H1 (cell line): ENCODE measurements around the gene TRAF3. TPM values are rescaled to one million over a fixed set of nuclear protein-coding genes. Genes with fewer than 3 reads are reported as not detected.

ENCODE experiments used
- CTCF ChIA-PET: fragments of 300-600 bp; sonication (Branson Sonifier 250); formaldehyde crosslinking; loops from one replicate; lab custom pipeline; 2021; ENCODE audit not compliant: partially characterized antibody; lab: Charles Lee
- POLR2A ChIA-PET: fragments of 300-600 bp; sonication (Branson Sonifier 250); formaldehyde crosslinking; loops from one replicate; lab custom pipeline; 2021; ENCODE audit warnings: inconsistent platforms; ENCODE audit not compliant: partially characterized antibody; lab: Charles Lee
- DNase-seq, 2 experiments: peaks; one replicate each; pipeline versions ENCODE4 v3.0.0 to v3.0.0-alpha.2; 2010 to 2022; ENCODE audit warnings: low spot score in 2 of 2, low read depth in 1 of 2, mixed read lengths in 1 of 2
- FAIRE-seq: peaks from 2 replicates; lab custom pipeline; 2011; peaks lifted over from hg19 to GRCh38; lab: Jason Lieb, UNC
- H2AFZ ChIP-seq: 2 replicates; pipeline ENCODE4 v1.8.1; 2012; ENCODE audit warnings: low read length, inconsistent platforms
- H2AK5ac ChIP-seq: 2 replicates; pipeline ENCODE4 v1.6.1; 2013; ENCODE audit warnings: low read depth, low read length
- H2BK120ac ChIP-seq: replicated peaks from 2 replicates; pipeline ENCODE3; 2013; ENCODE audit warnings: low read depth, low read length, inconsistent platforms
- H2BK12ac ChIP-seq: 2 replicates; pipeline ENCODE4 v1.6.1; 2013; ENCODE audit warnings: low read depth, low read length
- H2BK15ac ChIP-seq: 2 replicates; pipeline ENCODE4 v1.6.1; 2013; ENCODE audit warnings: low read length
- H2BK20ac ChIP-seq: 2 replicates; pipeline ENCODE4 v1.6.1; 2013; ENCODE audit warnings: low read length
- H2BK5ac ChIP-seq: 2 replicates; pipeline ENCODE4 v1.6.1; 2013; ENCODE audit warnings: low read depth, low read length
- H3K14ac ChIP-seq: 2 replicates; pipeline ENCODE4 v1.6.1; 2013; ENCODE audit warnings: inconsistent platforms; ENCODE audit not compliant: insufficient read length
- H3K18ac ChIP-seq: 2 replicates; pipeline ENCODE4 v1.6.1; 2013; ENCODE audit warnings: low read length; ENCODE audit errors: extremely low read depth
- H3K23ac ChIP-seq: 2 replicates; pipeline ENCODE4 v1.6.1; 2013; ENCODE audit warnings: inconsistent platforms; ENCODE audit not compliant: insufficient read length
- H3K23me2 ChIP-seq: 2 replicates; pipeline ENCODE4 v1.6.1; 2013; ENCODE audit warnings: low read depth, low read length
- H3K27ac ChIP-seq: 2 replicates; pipeline ENCODE4 v1.6.1; 2011; ENCODE audit warnings: low read depth, low read length, inconsistent platforms
- H3K27me3 ChIP-seq, 4 experiments: replicated peaks in 1 of 4; 1 replicate in 1 of 4; 2 replicates in 3 of 4; pipeline versions ENCODE4 v1.6.1 to v1.8.1; 2011 to 2013; ENCODE audit warnings: low read length in 3 of 4, mild to moderate bottlenecking in 3 of 4, inconsistent platforms in 2 of 4, mixed read lengths in 2 of 4, moderate library complexity in 1 of 4; ENCODE audit not compliant: control insufficient read depth in 3 of 4, insufficient read depth in 3 of 4; ENCODE audit errors: extremely low read depth in 1 of 4
- H3K36me3 ChIP-seq, 4 experiments: 2 replicates each; pipeline versions ENCODE4 v1.6.1 to v1.8.1; 2011 to 2013; ENCODE audit warnings: mild to moderate bottlenecking in 4 of 4, low read length in 3 of 4, moderate library complexity in 2 of 4, control low read depth in 1 of 4, inconsistent platforms in 1 of 4; ENCODE audit not compliant: insufficient read depth in 4 of 4, control insufficient read depth in 2 of 4
- H3K4ac ChIP-seq: replicated peaks from 2 replicates; pipeline ENCODE3; 2013; ENCODE audit warnings: low read length, low read depth, mixed read lengths, inconsistent platforms; ENCODE audit not compliant: insufficient read length
- H3K4me1 ChIP-seq, 4 experiments: replicated peaks in 1 of 4; 1 replicate in 1 of 4; 2 replicates in 3 of 4; pipeline versions ENCODE4 v1.6.1 to v1.8.1; 2011 to 2013; ENCODE audit warnings: low read length in 3 of 4, inconsistent platforms in 2 of 4, mixed read lengths in 1 of 4; ENCODE audit not compliant: insufficient read depth in 4 of 4, control insufficient read depth in 3 of 4
- H3K4me2 ChIP-seq, 2 experiments: 2 replicates each; pipeline versions ENCODE4 v1.6.1 to v1.8.1; 2011 to 2013; ENCODE audit warnings: low read depth in 2 of 2, low read length in 2 of 2, control low read depth in 1 of 2, inconsistent platforms in 1 of 2, mild to moderate bottlenecking in 1 of 2; ENCODE audit not compliant: insufficient read depth in 1 of 2
- H3K4me3 ChIP-seq, 4 experiments: fragments of 200-600, 300-600 bp in 1 of 4; sonication (generic), shearing (Covaris generic), sonication (Bioruptor Twin) in 1 of 4; 2 replicates each; pipeline versions ENCODE4 v1.5.1 to v1.8.1; 2011 to 2016; ENCODE audit warnings: low read length in 4 of 4, low read depth in 3 of 4, control low read depth in 2 of 4, inconsistent platforms in 2 of 4, mild to moderate bottlenecking in 2 of 4, mixed read lengths in 1 of 4, moderate library complexity in 1 of 4; ENCODE audit not compliant: insufficient read depth in 2 of 4; ENCODE audit errors: extremely low read depth in 1 of 4
- H3K56ac ChIP-seq: replicated peaks from 2 replicates; pipeline ENCODE3; 2013; ENCODE audit warnings: low read depth, mild to moderate bottlenecking, mixed read lengths, low read length, inconsistent platforms; ENCODE audit not compliant: insufficient read length
- H3K79me1 ChIP-seq: 2 replicates; pipeline ENCODE4 v1.6.1; 2013; ENCODE audit warnings: low read depth, low read length, control low read depth
- H3K79me2 ChIP-seq, 2 experiments: 2 replicates each; pipeline versions ENCODE4 v1.6.1 to v1.8.1; 2012 to 2013; ENCODE audit warnings: low read length in 2 of 2, mild to moderate bottlenecking in 2 of 2, inconsistent platforms in 1 of 2; ENCODE audit not compliant: insufficient read depth in 2 of 2, control insufficient read depth in 1 of 2
- H3K9ac ChIP-seq, 4 experiments: replicated peaks in 1 of 4; 1 replicate in 1 of 4; 2 replicates in 3 of 4; pipeline versions ENCODE4 v1.6.1 to v1.8.1; 2011 to 2013; ENCODE audit warnings: low read depth in 3 of 4, low read length in 3 of 4, control low read depth in 2 of 4, mild to moderate bottlenecking in 2 of 4, moderate library complexity in 2 of 4, inconsistent platforms in 1 of 4; ENCODE audit errors: extremely low read depth in 1 of 4
- H3K9me3 ChIP-seq, 2 experiments: 2 replicates each; pipeline versions ENCODE4 v1.6.1 to v1.8.1; 2012 to 2013; ENCODE audit warnings: mild to moderate bottlenecking in 2 of 2, moderate library complexity in 2 of 2, control low read depth in 1 of 2, inconsistent platforms in 1 of 2, low read depth in 1 of 2, low read length in 1 of 2, mixed read lengths in 1 of 2; ENCODE audit not compliant: insufficient read depth in 2 of 2
- H4K20me1 ChIP-seq, 2 experiments: replicated peaks in 1 of 2; 2 replicates each; pipeline versions ENCODE3 to v1.8.1; 2011 to 2013; ENCODE audit warnings: inconsistent platforms in 2 of 2, low read length in 2 of 2, mild to moderate bottlenecking in 1 of 2; ENCODE audit not compliant: insufficient read depth in 2 of 2, control insufficient read depth in 1 of 2
- H4K5ac ChIP-seq: 2 replicates; pipeline ENCODE4 v1.6.1; 2013; ENCODE audit warnings: low read length, low read depth, mixed read lengths, inconsistent platforms; ENCODE audit not compliant: insufficient read length
- H4K8ac ChIP-seq: 2 replicates; pipeline ENCODE4 v1.8.0; 2013; ENCODE audit warnings: mild to moderate bottlenecking, moderate library complexity, low read length, inconsistent platforms; ENCODE audit not compliant: insufficient read depth; ENCODE audit errors: extremely low read depth
- H4K91ac ChIP-seq: replicated peaks from 2 replicates; pipeline ENCODE3; 2013; ENCODE audit warnings: low read length, mixed read lengths, inconsistent platforms; ENCODE audit not compliant: insufficient read length
- ATF3 ChIP-seq: IDR thresholded peaks from 2 replicates; pipeline ENCODE4 v1.6.1; 2011; ENCODE audit warnings: low read depth, mild to moderate bottlenecking, low read length; ENCODE audit not compliant: insufficient read depth
- BACH1 ChIP-seq: IDR thresholded peaks from 2 replicates; pipeline ENCODE4 v1.6.1; 2012; ENCODE audit warnings: low read length, improper control_type of control experiment
- BCL11A ChIP-seq, 2 experiments: IDR thresholded peaks; one replicate each; pipeline ENCODE4 v1.6.1; 2011; ENCODE audit warnings: low read depth in 2 of 2, low read length in 2 of 2, mild to moderate bottlenecking in 2 of 2
- CEBPB ChIP-seq: IDR thresholded peaks from 2 replicates; pipeline ENCODE4 v1.6.1; 2012; ENCODE audit warnings: low read depth, low read length
- EZH2 ChIP-seq: fragments of 200-600 bp; sonication (generic); IDR thresholded peaks from 2 replicates; pipeline ENCODE4 v1.7.1; 2012; ENCODE audit warnings: low read depth, mild to moderate bottlenecking, moderate library complexity, low read length, inconsistent platforms; ENCODE audit not compliant: severe bottlenecking
- GTF2F1 ChIP-seq: IDR thresholded peaks from 2 replicates; pipeline ENCODE4 v1.6.1; 2012; ENCODE audit warnings: low read depth, low read length, improper control_type of control experiment, borderline replicate concordance
- JUND ChIP-seq: IDR thresholded peaks from 2 replicates; pipeline ENCODE4 v1.6.1; 2011; ENCODE audit warnings: mild to moderate bottlenecking, improper control_type of control experiment, low read length
- RNF2 ChIP-seq: fragments of 200-900, 300-1000 bp; sonication (generic); IDR thresholded peaks from 2 replicates; pipeline ENCODE4 v1.7.1; 2016; ENCODE audit warnings: borderline replicate concordance, low read depth, mild to moderate bottlenecking, antibody characterized with exemption, low read length; ENCODE audit not compliant: poor library complexity, severe bottlenecking; ENCODE audit errors: missing control alignments
- SIRT6 ChIP-seq: IDR thresholded peaks from one replicate; pipeline ENCODE4 v1.7.1; 2012; ENCODE audit warnings: low read length, inconsistent platforms
- TAF1 ChIP-seq: IDR thresholded peaks from 2 replicates; pipeline ENCODE4 v1.6.1; 2011; ENCODE audit warnings: mild to moderate bottlenecking, low read depth, low read length
- TAF7 ChIP-seq: optimal IDR thresholded peaks from 2 replicates; pipeline ENCODE3; 2011; ENCODE audit warnings: low read depth, mild to moderate bottlenecking, inconsistent platforms, low read length, moderate library complexity, borderline replicate concordance
- WGBS, 2 experiments: shearing (Covaris generic) in 1 of 2; methylation state at CpG; one replicate each; pipeline versions ENCODE4 v1.1.6 to v1.1.7; 2013 to 2015; ENCODE audit warnings: low lambda C conversion rate in 2 of 2, mixed read lengths in 2 of 2, inconsistent platforms in 1 of 2, low coverage in 1 of 2, missing lambda C conversion rate in 1 of 2; ENCODE audit not compliant: insufficient replicate concordance in 2 of 2, insufficient coverage in 1 of 2, insufficient read length in 1 of 2; ENCODE audit errors: extremely low coverage in 1 of 2, missing lambda C conversion rate in 1 of 2; 5-methylcytosine and 5-hydroxymethylcytosine counted together
- polyA plus RNA-seq, 7 experiments: library from polyadenylated mRNA; depleted of rRNA in 3 of 7; stranded (reverse) in 5 of 7; unstranded in 2 of 7; fragments of >200 nt in 5 of 7; fragments of 200-250 nt in 2 of 7; gene quantifications; 1 replicate in 5 of 7; 2 replicates in 1 of 7; 4 replicates in 1 of 7; pipeline versions ENCODE4 v1.2.1 to v1.2.3, GENCODE V29; 2011 to 2013; ENCODE audit warnings: missing spikeins in 2 of 7, mixed read lengths in 2 of 7
- total RNA-seq: library from RNA; stranded (reverse); fragmentation: NEBNext Ultra II Directional; extraction: Animal tissue kit (Norgen Biotek cat#: 25700); gene quantifications from 2 replicates; pipeline ENCODE4 v1.2.1, GENCODE V29; 2021

TRAF3 gene
- total and polyA plus RNA-seq, 2 of the 8 experiments (the other 6 are each of a cell fraction or from before 2014, with no cell fraction given), result 5.8 to 12.1 TPM

GRCh38 chr14:102761206-102761605 lies 16.0 kb upstream of the TRAF3 start:
- Histone ChIP-seq H3K23me2 (peaks cover 2% of the 10 kb centered on the region; the same call in 1 of the 2 replicates), H3K18ac (peak overlapping the region; percentile 87), H3K9me3 (no peaks in the 10 kb centered on the region), H3K4me1 (peaks cover 4 to 19% (median 14%) of the 10 kb centered on the region in 4 experiments), H3K4ac (peak overlapping the region; percentile 4), H3K79me2 (no peaks in the 10 kb centered on the region), H4K8ac (no peak overlapping the region), H2BK5ac (0 out of 2 replicates have a peak overlapping the region, but pooled peaks have one; percentile 24), H4K20me1 (no peaks in the 10 kb centered on the region), H4K5ac (no peak overlapping the region), H3K4me3 (no peak overlapping the region), H2AFZ (no peak overlapping the region), H2BK120ac (no peak overlapping the region), H3K79me1 (no peaks in the 10 kb centered on the region), H3K36me3 (no peaks in the 10 kb centered on the region), H2BK20ac (peak overlapping the region; percentile 48; the same call in 1 of the 2 replicates), H3K9ac (no peak overlapping the region), H3K23ac (no peak overlapping the region), H2BK15ac (peak overlapping the region; percentile 81; the same call in 1 of the 2 replicates), H3K56ac (no peak overlapping the region), H2BK12ac (peak overlapping the region; percentile 98), H2AK5ac (peak overlapping the region; percentile 48; the same call in 1 of the 2 replicates), H4K91ac (peak overlapping the region; percentile 1), H3K27me3 (no peaks in the 10 kb centered on the region; a peak in 1 of 7 replicates), H3K14ac (no peak overlapping the region), H3K27ac (no peak overlapping the region), H3K4me2 (peak overlapping the region; percentile 54)
- ChIA-PET POLR2A (no interaction called here), CTCF (interaction anchor here (0.6 to 4.1 kb wide), 7 partner anchors 10 to 101 kb away, joined by 3 to 31 read pairs (median 4); no protein-coding TSS in a partner anchor)
- 86% methylated on average over 15 of the region's 15 CpGs; no CpG with 5 or more reads in 1 of the 2 experiments for WGBS, 2 experiments
- FAIRE-seq (no peak), DNase-seq (no peak)
- TF ChIP-seq JUND (no peak), BACH1 (no peak), CEBPB (no peak), TAF7 (no peak), EZH2 (no peak), SIRT6 (no peak), TAF1 (no peak), ATF3 (no peak), RNF2 (no peak), BCL11A (IDR thresholded peaks at IDR 0.05; ENCODE audit: low read depth in 2 of 2, low read length in 2 of 2) (no peak), GTF2F1 (no peak)
